DND-41 (cell line): ENCODE measurements around the gene C21orf91.

Experiments used
- ATAC-seq: fragments of 200-7000 bp; cut with Tn5 transposase; 3 replicates; pipeline ENCODE4 v1.9.1; 2021; ENCODE audit warnings: low read depth; ENCODE audit not compliant: insufficient read depth
- DNase-seq: peaks from one replicate; pipeline ENCODE4 v3.0.0-alpha.2; 2020
- H2AFZ ChIP-seq: 2 replicates; pipeline ENCODE4 v1.6.0; 2012; ENCODE audit warnings: low read depth, low read length
- H3K27ac ChIP-seq: 2 replicates; pipeline ENCODE4 v1.5.1; 2012; ENCODE audit warnings: low read length, inconsistent platforms
- H3K27me3 ChIP-seq: fragments of 200-600 bp; sonication (generic); 2 replicates; pipeline ENCODE4 v1.6.0; 2012; ENCODE audit warnings: low read length, mild to moderate bottlenecking, inconsistent platforms; ENCODE audit not compliant: insufficient read depth, poor library complexity
- H3K36me3 ChIP-seq: 2 replicates; pipeline ENCODE4 v1.5.1; 2012; ENCODE audit warnings: low read length, inconsistent platforms; ENCODE audit not compliant: insufficient read depth
- H3K4me1 ChIP-seq: 2 replicates; pipeline ENCODE4 v1.5.1; 2012; ENCODE audit warnings: mild to moderate bottlenecking, low read length; ENCODE audit not compliant: insufficient read depth
- H3K4me2 ChIP-seq: 2 replicates; pipeline ENCODE4 v1.6.0; 2012; ENCODE audit warnings: mild to moderate bottlenecking, moderate library complexity, low read length, inconsistent platforms; ENCODE audit not compliant: insufficient read depth
- H3K4me3 ChIP-seq, 2 experiments: fragments of 200-600 bp in 1 of 2; shearing (Covaris generic) in 1 of 2; 2 replicates each; pipeline ENCODE4 v1.5.1; 2012 to 2016; ENCODE audit warnings: inconsistent platforms in 2 of 2, low read length in 2 of 2, mild to moderate bottlenecking in 2 of 2, low read depth in 1 of 2, moderate library complexity in 1 of 2
- H3K79me2 ChIP-seq: 2 replicates; pipeline ENCODE4 v1.6.0; 2012; ENCODE audit warnings: low read length, inconsistent platforms; ENCODE audit not compliant: insufficient read depth
- H3K9ac ChIP-seq: 2 replicates; pipeline ENCODE4 v1.6.0; 2012; ENCODE audit warnings: low read depth, mild to moderate bottlenecking, inconsistent platforms, low read length, moderate library complexity
- H3K9me3 ChIP-seq: 2 replicates; pipeline ENCODE4 v1.5.1; 2012; ENCODE audit warnings: low read length, moderate library complexity, mild to moderate bottlenecking, inconsistent platforms; ENCODE audit not compliant: insufficient read depth, severe bottlenecking
- H4K20me1 ChIP-seq: 2 replicates; pipeline ENCODE4 v1.6.0; 2012; ENCODE audit warnings: low read length; ENCODE audit not compliant: insufficient read depth
- EZH2 ChIP-seq: IDR thresholded peaks from 3 replicates; pipeline ENCODE4 v1.6.1; 2012; ENCODE audit warnings: borderline replicate concordance, low read depth, mild to moderate bottlenecking, moderate library complexity, low read length, inconsistent platforms; ENCODE audit not compliant: severe bottlenecking
- TF ChIP-seq, protein P1 (sequence below): IDR thresholded peaks from 2 replicates; pipeline ENCODE4 v1.5.1; 2012; ENCODE audit warnings: borderline replicate concordance, low read length, moderate library complexity, mild to moderate bottlenecking; ENCODE audit not compliant: poor library complexity, severe bottlenecking; ENCODE audit errors: extremely low read depth

C21orf91 gene

DNA sequence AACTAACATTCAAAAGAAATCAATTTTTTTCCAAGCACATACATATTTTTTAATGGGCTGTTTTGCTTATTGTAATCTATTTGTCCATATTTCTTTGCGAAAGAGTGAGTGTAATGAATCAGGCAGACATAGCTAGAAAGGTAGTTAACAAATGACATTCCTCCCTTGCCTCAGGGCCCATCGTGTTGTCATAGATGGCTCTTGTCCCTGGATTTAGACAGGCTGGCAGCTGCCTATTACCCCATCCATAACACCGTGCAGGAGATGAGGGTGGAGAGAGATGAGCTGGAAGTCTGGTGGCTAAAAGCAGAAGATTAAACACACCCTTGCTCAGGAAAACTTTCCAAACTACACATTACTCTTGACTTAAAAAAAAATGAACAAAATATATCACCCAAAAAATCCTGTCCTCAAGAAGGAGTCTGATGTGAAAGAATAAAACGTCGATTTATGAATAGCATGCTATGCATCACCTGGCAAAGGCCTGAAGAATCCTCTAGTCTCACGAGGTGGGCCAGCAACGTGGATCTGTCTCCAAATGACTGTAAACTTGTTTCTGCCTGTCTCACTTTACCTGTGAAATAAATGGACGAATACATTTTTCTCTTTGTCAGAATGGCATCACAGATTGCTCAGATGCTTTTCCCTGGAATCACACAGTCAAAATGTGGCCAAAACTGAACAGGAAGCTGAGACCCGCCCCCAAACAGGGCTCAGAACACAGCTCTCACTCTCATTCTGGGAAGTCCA is 55.7 kb downstream of the C21orf91 start:
- no peak for DNase-seq
- Histone ChIP-seq H2AFZ (no peak overlapping the region), H3K4me2 (no peak overlapping the region), H3K9ac (no peak overlapping the region), H3K9me3 (no peaks in the 10 kb centered on the region), H3K36me3 (no peaks in the 10 kb centered on the region), H3K79me2 (no peaks in the 10 kb centered on the region), H3K27ac (no peak overlapping the region), H4K20me1 (no peaks in the 10 kb centered on the region), H3K4me3 (no peak overlapping the region), H3K27me3 (no peaks in the 10 kb centered on the region), H3K4me1 (no peaks in the 10 kb centered on the region)
- TF ChIP-seq, protein P1, sequence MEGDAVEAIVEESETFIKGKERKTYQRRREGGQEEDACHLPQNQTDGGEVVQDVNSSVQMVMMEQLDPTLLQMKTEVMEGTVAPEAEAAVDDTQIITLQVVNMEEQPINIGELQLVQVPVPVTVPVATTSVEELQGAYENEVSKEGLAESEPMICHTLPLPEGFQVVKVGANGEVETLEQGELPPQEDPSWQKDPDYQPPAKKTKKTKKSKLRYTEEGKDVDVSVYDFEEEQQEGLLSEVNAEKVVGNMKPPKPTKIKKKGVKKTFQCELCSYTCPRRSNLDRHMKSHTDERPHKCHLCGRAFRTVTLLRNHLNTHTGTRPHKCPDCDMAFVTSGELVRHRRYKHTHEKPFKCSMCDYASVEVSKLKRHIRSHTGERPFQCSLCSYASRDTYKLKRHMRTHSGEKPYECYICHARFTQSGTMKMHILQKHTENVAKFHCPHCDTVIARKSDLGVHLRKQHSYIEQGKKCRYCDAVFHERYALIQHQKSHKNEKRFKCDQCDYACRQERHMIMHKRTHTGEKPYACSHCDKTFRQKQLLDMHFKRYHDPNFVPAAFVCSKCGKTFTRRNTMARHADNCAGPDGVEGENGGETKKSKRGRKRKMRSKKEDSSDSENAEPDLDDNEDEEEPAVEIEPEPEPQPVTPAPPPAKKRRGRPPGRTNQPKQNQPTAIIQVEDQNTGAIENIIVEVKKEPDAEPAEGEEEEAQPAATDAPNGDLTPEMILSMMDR, result no peak
- no peak for ATAC-seq

DNA sequence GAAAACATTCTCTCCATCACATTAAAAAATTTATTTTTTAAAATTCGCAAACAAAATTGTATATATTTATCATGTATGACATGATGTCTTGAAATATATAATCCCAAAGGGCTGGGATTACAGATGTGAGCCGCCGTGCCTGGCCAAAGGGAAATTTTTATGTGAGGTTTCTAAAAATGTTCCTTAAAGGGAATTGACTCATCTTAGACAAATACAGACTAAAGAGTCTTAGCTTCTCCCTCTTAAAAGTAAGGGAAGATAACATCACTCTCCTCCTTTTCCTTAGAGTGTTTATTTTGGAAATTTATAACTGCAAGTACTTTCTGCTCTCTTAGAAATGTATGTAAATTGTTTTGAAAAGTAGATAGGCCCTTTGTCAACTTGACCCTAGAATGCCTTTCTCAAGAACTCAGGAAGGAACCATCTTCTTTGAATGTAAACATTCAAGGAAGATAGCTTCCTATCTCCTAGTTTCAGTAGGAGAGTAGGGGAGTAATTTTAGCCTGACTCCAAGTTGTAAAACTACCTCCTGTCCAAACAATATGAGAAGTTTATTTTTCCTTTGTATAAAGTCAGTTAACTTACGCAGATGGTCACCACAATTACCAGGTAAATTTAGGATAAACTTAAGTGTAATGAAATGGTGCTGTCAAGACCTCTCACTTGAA is 59.5 kb downstream of the C21orf91 start:
- Histone ChIP-seq H4K20me1 (no peaks in the 10 kb centered on the region), H3K27me3 (no peaks in the 10 kb centered on the region), H3K4me3 (no peak overlapping the region), H2AFZ (no peak overlapping the region), H3K27ac (no peak overlapping the region), H3K9me3 (no peaks in the 10 kb centered on the region), H3K79me2 (no peaks in the 10 kb centered on the region), H3K4me1 (no peaks in the 10 kb centered on the region), H3K36me3 (no peaks in the 10 kb centered on the region), H3K4me2 (no peak overlapping the region), H3K9ac (no peak overlapping the region)
- ATAC-seq (no peak), DNase-seq (no peak)
- TF ChIP-seq EZH2, result no peak
- TF ChIP-seq, protein P1, result no peak

DNA sequence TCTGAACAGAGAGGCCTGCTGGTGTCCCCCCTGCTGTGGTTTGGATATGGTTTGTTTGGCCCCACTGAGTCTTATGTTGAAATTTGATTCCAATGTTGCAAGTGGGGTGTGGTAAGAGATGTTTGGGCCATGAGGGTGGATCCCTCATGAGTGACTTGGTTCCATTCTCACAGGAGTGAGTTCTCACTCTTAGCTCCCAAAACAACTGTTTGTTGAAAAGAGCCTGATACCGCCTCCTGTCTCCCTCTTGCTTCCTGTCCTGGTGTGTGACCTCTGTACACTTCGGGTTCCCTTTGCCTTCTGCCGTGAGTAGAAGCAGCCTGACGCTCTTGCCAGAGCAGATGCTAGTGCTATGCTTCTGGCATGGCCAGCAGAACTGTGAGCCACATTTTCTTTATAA is 60.5 kb downstream of the C21orf91 start:
- H4K20me1 ChIP-seq, result no peaks in the 10 kb centered on the region
- no peaks in the 10 kb centered on the region for H3K4me1 ChIP-seq
- H3K27ac ChIP-seq, result no peak overlapping the region
- no peak overlapping the region for H3K4me3 ChIP-seq
- no peaks in the 10 kb centered on the region for H3K9me3 ChIP-seq
- DNase-seq (no peak), ATAC-seq (no peak)
- no peak overlapping the region for H3K9ac ChIP-seq
- H3K79me2 ChIP-seq, result no peaks in the 10 kb centered on the region
- TF ChIP-seq, protein P1, result no peak
- no peak for TF ChIP-seq EZH2
- H3K36me3 ChIP-seq, result no peaks in the 10 kb centered on the region
- no peak overlapping the region for H3K4me2 ChIP-seq
- H3K27me3 ChIP-seq, result no peaks in the 10 kb centered on the region
- H2AFZ ChIP-seq, result no peak overlapping the region
